Peyer's patch (tissue), 4 donors: ENCODE measurements around the gene ARHGAP22. TPM values are rescaled to one million over a fixed set of nuclear protein-coding genes. Genes with fewer than 3 reads are reported as not detected.
A peak's percentile ranks its signal among the peaks of the same experiment; 100 is the strongest.

Source experiments
- DNase-seq, 3 donors: peaks; one replicate each; pipeline ENCODE4 v3.0.0-alpha.2; 2017 to 2019
- H3K27ac ChIP-seq, 4 donors: fragments of 200-600 bp; sonication (generic); one replicate each; pipeline ENCODE4 v1.5.1; 2016 to 2019
- H3K27me3 ChIP-seq, 2 donors: fragments of 200-600 bp; sonication (generic); one replicate each; pipeline ENCODE4 v1.5.1; 2019
- H3K36me3 ChIP-seq, 3 donors: fragments of 200-600 bp; sonication (generic); one replicate each; pipeline ENCODE4 v1.5.1; 2016 to 2019
- H3K4me1 ChIP-seq, 4 donors: fragments of 200-600 bp; sonication (generic); one replicate each; pipeline ENCODE4 v1.5.1; 2016 to 2019
- H3K4me3 ChIP-seq, 4 donors: fragments of 200-600 bp; sonication (generic); 1 replicate in 3 of 4; 2 replicates in 1 of 4; pipeline ENCODE4 v1.5.1; 2016 to 2019; ENCODE audit warnings: mild to moderate bottlenecking in 1 of 4
- H3K9me3 ChIP-seq, 4 donors: fragments of 200-600 bp; sonication (generic); one replicate each; pipeline ENCODE4 v1.5.1; 2016 to 2019; ENCODE audit warnings: mild to moderate bottlenecking in 1 of 4
- CTCF ChIP-seq, 6 experiments: fragments of 450-650 bp in 4 of 6; fragments of 200-600 bp in 2 of 6; sonication (generic) in 1 of 6; IDR thresholded peaks; one replicate each; pipeline ENCODE4 v1.5.1; 2017 to 2019; ENCODE audit warnings: antibody characterized with exemption in 6 of 6, mild to moderate bottlenecking in 3 of 6, moderate library complexity in 1 of 6
- POLR2A ChIP-seq, 2 donors: fragments of 450-650 bp; IDR thresholded peaks; one replicate each; pipeline ENCODE4 v1.5.1; 2017; ENCODE audit warnings: antibody characterized with exemption in 2 of 2, mild to moderate bottlenecking in 2 of 2, moderate library complexity in 2 of 2
- total RNA-seq, 4 donors: library from RNA; depleted of rRNA; stranded (reverse); fragments of >200 nt; gene quantifications; one replicate each; pipeline ENCODE4 v1.1.0, GENCODE V29; 2016

ARHGAP22 gene
- total RNA-seq, 4 donors from 2014 or later, result 1.9 to 10.7 (median 8.3) TPM; not detected in 1

DNA sequence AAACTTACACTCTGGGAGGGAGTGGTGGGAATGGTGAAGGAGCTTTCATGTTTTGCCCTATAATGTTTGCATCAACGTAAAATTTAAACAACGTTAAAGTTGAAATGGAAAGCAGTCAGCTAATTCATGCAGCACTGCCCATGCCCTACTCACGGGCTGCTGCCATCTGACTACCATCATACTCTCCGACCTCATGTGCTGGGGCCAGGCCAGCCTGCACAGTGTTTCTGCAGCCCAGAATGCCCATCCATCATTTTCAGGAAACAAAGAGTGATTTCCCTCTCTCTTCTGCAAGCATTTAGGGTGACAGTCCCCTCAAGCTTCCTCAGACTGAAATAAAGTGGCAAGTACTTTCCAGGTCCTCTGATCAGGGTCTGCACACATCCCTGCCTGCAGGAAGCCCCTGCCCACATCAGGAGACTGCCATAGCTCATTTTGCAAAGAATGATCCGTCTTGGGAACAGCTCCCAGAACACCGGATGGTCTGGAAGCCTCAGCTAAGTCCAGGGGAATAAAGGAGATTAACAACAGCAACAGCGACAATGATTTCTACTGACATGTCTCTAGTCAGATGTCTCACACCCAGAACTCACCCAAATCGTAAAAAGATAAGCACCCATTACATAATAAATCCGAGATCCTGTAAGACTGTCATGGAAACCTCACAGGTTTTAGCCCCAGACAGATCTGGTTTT, 40.3 kb downstream of the ARHGAP22 start:
- Histone ChIP-seq H3K4me3 (no peak overlapping the region), H3K27ac (no peak overlapping the region), H3K4me1 (no peaks in the 10 kb centered on the region), H3K36me3 (no peaks in the 10 kb centered on the region), H3K27me3 (no peaks in the 10 kb centered on the region), H3K9me3 (no peaks in the 10 kb centered on the region)
- TF ChIP-seq POLR2A (IDR thresholded peaks at IDR 0.05), result no peak
- TF ChIP-seq CTCF (IDR thresholded peaks at IDR 0.05), result no peak
- no peak for DNase-seq

GRCh38 chr10:48557511-48558123, 47.3 kb downstream of the ARHGAP22 start:
- Histone ChIP-seq H3K9me3 (no peaks in the 10 kb centered on the region), H3K27me3 (no peaks in the 10 kb centered on the region), H3K4me3 (no peak overlapping the region), H3K4me1 (no peaks in the 10 kb centered on the region), H3K36me3 (no peaks in the 10 kb centered on the region), H3K27ac (no peak overlapping the region)
- no peak for TF ChIP-seq CTCF (IDR thresholded peaks at IDR 0.05)
- no peak for TF ChIP-seq POLR2A (IDR thresholded peaks at IDR 0.05)
- DNase-seq, result no peak

- no peak for DNase-seq
- Histone ChIP-seq H3K27me3 (no peaks in the 10 kb centered on the region), H3K27ac (no peak overlapping the region), H3K4me1 (no peaks in the 10 kb centered on the region), H3K36me3 (no peaks in the 10 kb centered on the region), H3K9me3 (no peaks in the 10 kb centered on the region), H3K4me3 (no peak overlapping the region)
- TF ChIP-seq CTCF (IDR thresholded peaks at IDR 0.05), result no peak
- no peak for TF ChIP-seq POLR2A (IDR thresholded peaks at IDR 0.05)
Measured at GRCh38 chr10:48556713-48557112, 48.2 kb downstream of the ARHGAP22 start.

- DNase-seq, result no peak
- no peaks in the 10 kb centered on the region for H3K36me3 ChIP-seq
- no peaks in the 10 kb centered on the region for H3K9me3 ChIP-seq
- H3K27ac ChIP-seq, result no peak overlapping the region
- TF ChIP-seq POLR2A (IDR thresholded peaks at IDR 0.05) (no peak), CTCF (IDR thresholded peaks at IDR 0.05) (no peak)
- no peak overlapping the region for H3K4me3 ChIP-seq
- no peaks in the 10 kb centered on the region for H3K27me3 ChIP-seq
- H3K4me1 ChIP-seq, result no peaks in the 10 kb centered on the region
Measured at GRCh38 chr10:48556065-48556464, 48.8 kb downstream of the ARHGAP22 start.

DNA sequence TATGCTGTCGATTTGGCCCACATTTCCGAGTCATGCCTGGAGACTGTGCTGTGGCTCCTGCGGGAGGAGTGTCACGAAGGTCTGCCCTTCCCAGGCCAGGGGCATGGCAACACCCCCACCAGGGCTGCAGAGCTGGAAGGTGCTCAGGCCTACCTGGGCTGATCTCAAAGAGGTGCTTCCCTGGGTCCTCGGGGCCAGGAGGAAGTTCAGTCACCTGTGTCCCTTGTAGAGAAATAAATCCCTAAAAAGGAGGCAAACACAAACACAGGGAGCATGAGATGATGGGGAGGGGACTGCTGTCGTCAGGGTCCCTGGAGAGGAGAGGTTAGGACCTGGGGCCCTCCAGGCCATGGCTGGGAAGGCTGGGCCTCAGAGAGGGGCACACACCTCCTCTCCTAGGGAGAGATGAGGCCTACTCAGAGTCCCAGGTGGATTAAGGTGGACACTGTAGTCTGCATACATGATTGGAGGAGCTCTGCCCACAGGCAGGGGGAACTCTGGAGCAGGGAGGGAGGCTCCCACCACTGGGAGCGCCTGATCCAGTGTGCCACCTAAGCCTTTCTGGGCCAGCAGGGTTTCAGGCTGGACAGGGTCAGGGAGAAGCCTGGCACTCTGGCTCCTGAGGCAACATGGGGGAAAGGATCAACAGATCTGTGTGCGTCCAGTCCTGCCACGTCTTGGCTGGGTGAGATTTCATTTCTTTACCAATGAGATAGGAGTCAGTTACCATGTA, 49.4 kb downstream of the ARHGAP22 start:
- Histone ChIP-seq H3K36me3 (no peaks in the 10 kb centered on the region), H3K4me3 (no peak overlapping the region), H3K27ac (no peak overlapping the region), H3K9me3 (no peaks in the 10 kb centered on the region), H3K27me3 (no peaks in the 10 kb centered on the region), H3K4me1 (no peaks in the 10 kb centered on the region)
- peak in 1 of 3 donors; percentile 7 for DNase-seq
- no peak for TF ChIP-seq POLR2A (IDR thresholded peaks at IDR 0.05)
- no peak for TF ChIP-seq CTCF (IDR thresholded peaks at IDR 0.05)
